Endothelial cell of umbilical vein (primary cell): ENCODE data around the gene MACROD2. TPM values are rescaled to one million over a fixed set of nuclear protein-coding genes. Genes with fewer than 3 reads are reported as not detected.

ENCODE experiments used
- BruUV-seq: library from RNA; stranded (reverse); fragments of 400-500 nt; replicated peaks from 2 replicates; lab custom pipeline; 2021; lab: Mats Ljungman, UMichigan
- CTCF ChIA-PET: fragments of 300-600, 350-600 bp; sonication (Branson Sonifier 250); formaldehyde crosslinking; loops from one replicate; lab custom pipeline; 2021; ENCODE audit warnings: antibody characterized with exemption, inconsistent platforms; lab: Charles Lee
- POLR2A ChIA-PET: fragments of 300-600, 350-600 bp; sonication (Branson Sonifier 250); formaldehyde crosslinking; loops from one replicate; lab custom pipeline; 2021; ENCODE audit warnings: antibody characterized with exemption, inconsistent platforms; lab: Charles Lee
- DNase-seq: peaks from one replicate; pipeline ENCODE4 v3.0.0-alpha.2; 2011; ENCODE audit warnings: low read depth, low spot score
- FAIRE-seq: peaks from 2 replicates; lab custom pipeline; 2011; peaks lifted over from hg19 to GRCh38; lab: Jason Lieb, UNC
- H2AFZ ChIP-seq: 2 replicates; pipeline ENCODE4 v1.6.0; 2012; ENCODE audit warnings: low read depth, low read length, control low read depth, inconsistent platforms
- H3K27ac ChIP-seq: 2 replicates; pipeline ENCODE4 v1.5.1; 2011; ENCODE audit warnings: low read depth, mild to moderate bottlenecking, control low read depth, low read length, moderate library complexity; ENCODE audit not compliant: insufficient read depth
- H3K27me3 ChIP-seq, 2 experiments: 2 replicates each; pipeline versions ENCODE4 v1.6.0 to v1.6.1; 2011; ENCODE audit warnings: low read length in 2 of 2, mixed read lengths in 1 of 2; ENCODE audit not compliant: control insufficient read depth in 2 of 2, insufficient read depth in 2 of 2
- H3K36me3 ChIP-seq, 2 experiments: 2 replicates in 1 of 2; 3 replicates in 1 of 2; pipeline ENCODE4 v1.5.1; 2011; ENCODE audit warnings: low read length in 2 of 2, mild to moderate bottlenecking in 1 of 2, moderate library complexity in 1 of 2; ENCODE audit not compliant: control insufficient read depth in 2 of 2, insufficient read depth in 2 of 2; ENCODE audit errors: extremely low read depth in 1 of 2
- H3K4me1 ChIP-seq: 3 replicates; pipeline ENCODE4 v1.5.1; 2011; ENCODE audit warnings: mild to moderate bottlenecking, low read length; ENCODE audit not compliant: control insufficient read depth, insufficient read depth; ENCODE audit errors: extremely low read depth
- H3K4me2 ChIP-seq: 2 replicates; pipeline ENCODE4 v1.6.1; 2011; ENCODE audit warnings: low read length, control low read depth, mixed read lengths; ENCODE audit not compliant: insufficient read depth
- H3K4me3 ChIP-seq, 3 experiments: fragments of 200-600 bp in 1 of 3; sonication (generic), shearing (Covaris generic) in 1 of 3; replicated peaks in 1 of 3; 2 replicates each; pipeline ENCODE4 v1.5.1; 2011 to 2016; ENCODE audit warnings: control low read depth in 3 of 3, low read length in 3 of 3, mild to moderate bottlenecking in 2 of 3, inconsistent platforms in 1 of 3, low read depth in 1 of 3, moderate library complexity in 1 of 3; ENCODE audit not compliant: insufficient read depth in 1 of 3
- H3K79me2 ChIP-seq: 2 replicates; pipeline ENCODE4 v1.6.0; 2012; ENCODE audit warnings: low read length, inconsistent platforms; ENCODE audit not compliant: control insufficient read depth, insufficient read depth
- H3K9ac ChIP-seq: replicated peaks from 2 replicates; pipeline ENCODE3; 2011; ENCODE audit warnings: low read length, control low read depth; ENCODE audit not compliant: insufficient read depth; ENCODE audit errors: extremely low read depth
- H3K9me1 ChIP-seq: replicated peaks from 3 replicates; pipeline ENCODE4 v1.6.0; 2011; ENCODE audit warnings: mild to moderate bottlenecking, low read length; ENCODE audit not compliant: control insufficient read depth, insufficient read depth; ENCODE audit errors: extremely low read depth
- H3K9me3 ChIP-seq: replicated peaks from 2 replicates; pipeline ENCODE4 v1.5.1; 2012; ENCODE audit warnings: low read length, inconsistent platforms; ENCODE audit not compliant: control insufficient read depth, insufficient read depth
- H4K20me1 ChIP-seq: replicated peaks from 2 replicates; pipeline ENCODE3; 2011; ENCODE audit warnings: mild to moderate bottlenecking, low read length; ENCODE audit not compliant: control insufficient read depth, insufficient read depth; ENCODE audit errors: extremely low read depth
- EZH2 ChIP-seq: IDR thresholded peaks from 2 replicates; pipeline ENCODE4 v1.6.1; 2012; ENCODE audit warnings: borderline replicate concordance, low read depth, mild to moderate bottlenecking, moderate library complexity, low read length, inconsistent platforms; ENCODE audit not compliant: severe bottlenecking
- FOS ChIP-seq: IDR thresholded peaks from 2 replicates; pipeline ENCODE4 v1.6.1; 2011; ENCODE audit warnings: mild to moderate bottlenecking, low read length, moderate library complexity, borderline replicate concordance; ENCODE audit not compliant: insufficient read depth
- GATA2 ChIP-seq: IDR thresholded peaks from 2 replicates; pipeline ENCODE4 v1.7.0; 2011; ENCODE audit warnings: low read depth, mild to moderate bottlenecking, moderate library complexity, mixed read lengths, low read length; ENCODE audit not compliant: insufficient read length, insufficient read depth
- JUN ChIP-seq: IDR thresholded peaks from 2 replicates; pipeline ENCODE4 v1.6.1; 2011; ENCODE audit warnings: borderline replicate concordance, low read depth; ENCODE audit not compliant: insufficient read length, insufficient read depth
- MYC ChIP-seq: IDR thresholded peaks from one replicate; pipeline ENCODE4 v1.6.1; 2011; ENCODE audit warnings: mild to moderate bottlenecking, low read depth, low read length
- POLR2A ChIP-seq: IDR thresholded peaks from 2 replicates; pipeline ENCODE4 v1.6.1; 2012; ENCODE audit warnings: low read depth, mild to moderate bottlenecking, control low read depth, low read length
- POLR2AphosphoS5 ChIP-seq: IDR thresholded peaks from 2 replicates; pipeline ENCODE4 v1.6.1; 2012; ENCODE audit warnings: low read depth, mild to moderate bottlenecking, control low read depth, low read length, moderate library complexity; ENCODE audit not compliant: insufficient read depth
- dilution Hi-C: fragments of 300-500 bp; cut with MboI; formaldehyde crosslinking; loops from one replicate; pipeline ENCODE4 v1.15.0; 2019; ENCODE audit warnings: low sequenced_read_pairs; ENCODE audit not compliant: extremely low pct_ligation_motif_present
- intact Hi-C: fragments of 100-400 bp; cut with micrococcal nuclease; formaldehyde crosslinking; loops from one replicate; pipeline ENCODE4 v1.10.0; 2022
- polyA plus RNA-seq, 4 experiments: library from polyadenylated mRNA; depleted of rRNA in 3 of 4; stranded (reverse) in 3 of 4; unstranded in 1 of 4; fragments of >200 nt; gene quantifications; 2 replicates each; pipeline versions ENCODE4 v1.2.1 to v1.2.3, GENCODE V29; 2011 to 2012; ENCODE audit warnings: missing spikeins in 1 of 4
- total RNA-seq: library from RNA; stranded (reverse); gene quantifications from 2 replicates; pipeline ENCODE4 v1.2.3, GENCODE V29; 2021
- TF ChIP-seq, protein P1 (sequence below), 2 donors: IDR thresholded peaks; 1 replicate in 1 of 2; 2 replicates in 1 of 2; pipeline ENCODE4 v1.5.1; 2011; ENCODE audit warnings: low read length in 2 of 2, mild to moderate bottlenecking in 2 of 2, moderate library complexity in 2 of 2, control low read depth in 1 of 2, inconsistent platforms in 1 of 2, low read depth in 1 of 2; ENCODE audit not compliant: insufficient read depth in 1 of 2; ENCODE audit errors: extremely low read depth in 1 of 2
- TF ChIP-seq, protein P2 (sequence below): IDR thresholded peaks from 2 replicates; pipeline ENCODE4 v1.6.1; 2011; ENCODE audit not compliant: insufficient read depth, insufficient read length

The MACROD2 gene
- total and polyA plus RNA-seq, 2 donors (not counting 3 experiments of a cell fraction or from before 2014, with no cell fraction given): 0.11 to 0.73 TPM

GRCh38 chr20:15630360-15630759, 1635.0 kb downstream of the MACROD2 start:
- Histone ChIP-seq H3K9me1 (no peaks in the 10 kb centered on the region), H3K79me2 (no peaks in the 10 kb centered on the region), H3K4me1 (no peaks in the 10 kb centered on the region), H3K4me2 (no peak overlapping the region), H4K20me1 (no peaks in the 10 kb centered on the region), H3K27me3 (no peaks in the 10 kb centered on the region), H3K9ac (no peak overlapping the region), H3K36me3 (no peaks in the 10 kb centered on the region), H3K9me3 (no peaks in the 10 kb centered on the region), H2AFZ (no peak overlapping the region), H3K27ac (no peak overlapping the region), H3K4me3 (no peak overlapping the region)
- no peak for TF ChIP-seq MYC
- no peak for TF ChIP-seq FOS
- no peak for TF ChIP-seq GATA2
- TF ChIP-seq, protein P1, sequence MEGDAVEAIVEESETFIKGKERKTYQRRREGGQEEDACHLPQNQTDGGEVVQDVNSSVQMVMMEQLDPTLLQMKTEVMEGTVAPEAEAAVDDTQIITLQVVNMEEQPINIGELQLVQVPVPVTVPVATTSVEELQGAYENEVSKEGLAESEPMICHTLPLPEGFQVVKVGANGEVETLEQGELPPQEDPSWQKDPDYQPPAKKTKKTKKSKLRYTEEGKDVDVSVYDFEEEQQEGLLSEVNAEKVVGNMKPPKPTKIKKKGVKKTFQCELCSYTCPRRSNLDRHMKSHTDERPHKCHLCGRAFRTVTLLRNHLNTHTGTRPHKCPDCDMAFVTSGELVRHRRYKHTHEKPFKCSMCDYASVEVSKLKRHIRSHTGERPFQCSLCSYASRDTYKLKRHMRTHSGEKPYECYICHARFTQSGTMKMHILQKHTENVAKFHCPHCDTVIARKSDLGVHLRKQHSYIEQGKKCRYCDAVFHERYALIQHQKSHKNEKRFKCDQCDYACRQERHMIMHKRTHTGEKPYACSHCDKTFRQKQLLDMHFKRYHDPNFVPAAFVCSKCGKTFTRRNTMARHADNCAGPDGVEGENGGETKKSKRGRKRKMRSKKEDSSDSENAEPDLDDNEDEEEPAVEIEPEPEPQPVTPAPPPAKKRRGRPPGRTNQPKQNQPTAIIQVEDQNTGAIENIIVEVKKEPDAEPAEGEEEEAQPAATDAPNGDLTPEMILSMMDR (IDR thresholded peaks at IDR 0.05; ENCODE audit: extremely low read depth in 1 of 2, insufficient read depth in 1 of 2, low read depth in 1 of 2, low read length in 2 of 2): no peak
- no peak for TF ChIP-seq EZH2
- TF ChIP-seq JUN: no peak
- TF ChIP-seq, protein P2, sequence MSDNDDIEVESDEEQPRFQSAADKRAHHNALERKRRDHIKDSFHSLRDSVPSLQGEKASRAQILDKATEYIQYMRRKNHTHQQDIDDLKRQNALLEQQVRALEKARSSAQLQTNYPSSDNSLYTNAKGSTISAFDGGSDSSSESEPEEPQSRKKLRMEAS: no peak
- no peak for TF ChIP-seq POLR2A
- TF ChIP-seq POLR2AphosphoS5: no peak
- dilution Hi-C loops (no loop called here), intact Hi-C loops (no loop called here)
- no TSS peak for BruUV-seq
- CTCF ChIA-PET: no interaction called here
- no peak for FAIRE-seq
- no peak for DNase-seq
- POLR2A ChIA-PET: no interaction called here
